MM.1S (cell line): ENCODE data around the gene GATAD2B.

Source experiments
- DNase-seq: peaks from one replicate; pipeline ENCODE4 v3.0.0-alpha.2; 2015
- H2AFZ ChIP-seq: fragments of 300-600 bp; sonication (generic); 2 replicates; pipeline ENCODE4 v1.6.0; 2016; ENCODE audit warnings: antibody characterized with exemption, low read length
- H3F3A ChIP-seq: fragments of 300-600 bp; sonication (generic); 2 replicates; pipeline ENCODE4 v1.6.1; 2016; ENCODE audit warnings: mild to moderate bottlenecking, antibody characterized with exemption, low read length, moderate library complexity, mixed read lengths; ENCODE audit not compliant: insufficient read depth
- H3K27ac ChIP-seq: fragments of 300-600 bp; sonication (generic); 2 replicates; pipeline ENCODE4 v1.5.1; 2016; ENCODE audit warnings: mild to moderate bottlenecking, low read length
- H3K27me3 ChIP-seq: fragments of 300-600 bp; sonication (generic); replicated peaks from 2 replicates; pipeline ENCODE4 v1.6.0; 2016; ENCODE audit warnings: low read length; ENCODE audit not compliant: insufficient read depth
- H3K36me3 ChIP-seq: fragments of 300-600 bp; sonication (generic); replicated peaks from 2 replicates; pipeline ENCODE4 v1.6.1; 2016; ENCODE audit warnings: mild to moderate bottlenecking, low read length, mixed read lengths; ENCODE audit not compliant: insufficient read depth
- H3K4me1 ChIP-seq: fragments of 300-600 bp; sonication (generic); 2 replicates; pipeline ENCODE4 v1.6.1; 2016; ENCODE audit warnings: low read length, mixed read lengths
- H3K4me2 ChIP-seq: fragments of 300-600 bp; sonication (generic); 2 replicates; pipeline ENCODE4 v1.6.0; 2016; ENCODE audit warnings: low read depth, low read length
- H3K4me3 ChIP-seq: fragments of 300-600 bp; sonication (generic); 2 replicates; pipeline ENCODE4 v1.5.1; 2016; ENCODE audit warnings: low read length, mixed read lengths
- H3K79me2 ChIP-seq: fragments of 300-600 bp; sonication (generic); 2 replicates; pipeline ENCODE4 v1.6.1; 2016; ENCODE audit warnings: mixed run types, low read length, mixed read lengths
- H3K9ac ChIP-seq: fragments of 300-600 bp; sonication (generic); 2 replicates; pipeline ENCODE4 v1.6.1; 2016; ENCODE audit warnings: low read length, mixed read lengths
- H3K9me2 ChIP-seq: fragments of 300-600 bp; sonication (generic); replicated peaks from 2 replicates; pipeline ENCODE4 v1.6.1; 2016; ENCODE audit warnings: mild to moderate bottlenecking, low read length, mixed read lengths; ENCODE audit not compliant: insufficient read depth
- H3K9me3 ChIP-seq: fragments of 300-600 bp; sonication (generic); replicated peaks from 2 replicates; pipeline ENCODE4 v1.6.1; 2016; ENCODE audit warnings: mild to moderate bottlenecking, low read length, mixed read lengths; ENCODE audit not compliant: insufficient read depth
- H4K20me1 ChIP-seq: fragments of 300-600 bp; sonication (generic); 2 replicates; pipeline ENCODE4 v1.6.1; 2016; ENCODE audit warnings: mild to moderate bottlenecking, low read length, moderate library complexity, mixed read lengths; ENCODE audit not compliant: insufficient read depth
- CTCF ChIP-seq: fragments of 300-600 bp; sonication (generic); IDR thresholded peaks from 2 replicates; pipeline ENCODE4 v1.5.1; 2016; ENCODE audit warnings: antibody characterized with exemption, low read length, mixed read lengths
- EZH2 ChIP-seq: fragments of 300-600 bp; sonication (generic); optimal IDR thresholded peaks from 2 replicates; pipeline ENCODE3; 2017; ENCODE audit warnings: low read depth, mild to moderate bottlenecking, antibody characterized with exemption, low read length, mixed read lengths
- EZH2phosphoT487 ChIP-seq: fragments of 300-600 bp; sonication (generic); IDR thresholded peaks from 2 replicates; pipeline ENCODE4 v1.6.1; 2018; ENCODE audit warnings: antibody characterized with exemption, low read length

Gene GATAD2B

DNA sequence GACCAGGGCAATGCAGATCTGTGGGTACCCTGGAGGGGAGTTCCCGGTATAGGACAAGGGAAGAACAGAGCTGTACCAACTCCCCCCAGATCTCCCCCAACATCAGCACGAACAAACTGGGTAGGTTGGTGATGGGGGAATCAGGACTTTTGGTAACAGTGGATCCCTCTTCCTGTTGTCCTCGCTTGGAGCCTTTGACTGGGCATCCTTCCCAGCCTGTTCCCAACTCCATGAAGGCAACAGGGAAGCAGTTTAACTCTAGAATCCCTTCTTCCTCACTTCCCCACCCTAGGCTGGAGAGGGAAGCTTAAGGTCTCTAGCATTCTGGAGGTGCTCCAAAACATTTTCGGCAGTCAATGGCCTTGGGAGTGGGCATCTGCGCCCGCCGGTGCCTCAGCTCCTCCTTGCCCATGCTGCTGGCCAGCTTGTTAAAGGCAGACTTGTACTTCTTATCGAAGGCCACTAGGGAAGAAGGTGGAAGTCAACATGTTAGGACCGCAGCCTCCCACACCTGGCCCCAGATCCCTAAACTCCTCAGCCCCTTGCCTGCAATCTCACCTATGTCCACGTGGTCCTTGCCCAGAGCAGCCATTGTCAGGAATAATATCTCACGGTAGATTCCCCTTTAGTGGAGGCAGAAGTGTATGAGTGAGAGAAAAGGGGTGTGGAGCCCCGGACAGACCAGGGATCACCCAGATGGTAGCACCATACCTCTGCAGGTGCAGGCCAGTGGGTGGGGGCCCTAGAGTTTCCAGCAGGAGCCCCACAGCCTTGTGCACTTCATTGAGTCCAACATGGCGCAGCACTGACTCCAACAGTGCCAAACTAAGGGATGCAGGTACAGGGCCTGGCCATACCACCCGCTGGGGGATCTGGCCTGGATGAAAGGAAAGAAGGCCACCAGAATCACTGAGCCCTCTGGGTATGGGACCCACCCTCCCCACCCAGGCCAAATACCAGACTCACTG lies 7.5 kb upstream of the GATAD2B start:
- DNase-seq: no peak
- Histone ChIP-seq H3F3A (peaks cover 14% of the 10 kb centered on the region; the same call in 1 of the 2 replicates), H4K20me1 (no peaks in the 10 kb centered on the region), H3K36me3 (no peaks in the 10 kb centered on the region), H3K27ac (no peak overlapping the region), H3K9me3 (no peaks in the 10 kb centered on the region), H3K27me3 (no peaks in the 10 kb centered on the region), H2AFZ (no peak overlapping the region), H3K9ac (no peak overlapping the region), H3K9me2 (no peaks in the 10 kb centered on the region), H3K4me2 (no peak overlapping the region), H3K79me2 (no peaks in the 10 kb centered on the region), H3K4me3 (no peak overlapping the region), H3K4me1 (no peaks in the 10 kb centered on the region)
- TF ChIP-seq EZH2 (no peak), EZH2phosphoT487 (no peak), CTCF (no peak)

GRCh38 chr1:153929426-153929825 lies 6.7 kb upstream of the GATAD2B start:
- no peaks in the 10 kb centered on the region for H3K79me2 ChIP-seq
- peaks cover 14% of the 10 kb centered on the region; the same call in 1 of the 2 replicates for H3F3A ChIP-seq
- H4K20me1 ChIP-seq: no peaks in the 10 kb centered on the region
- H3K9ac ChIP-seq: no peak overlapping the region
- no peak overlapping the region for H3K27ac ChIP-seq
- no peak overlapping the region for H2AFZ ChIP-seq
- TF ChIP-seq EZH2phosphoT487: no peak
- TF ChIP-seq CTCF: no peak
- no peak for TF ChIP-seq EZH2
- no peaks in the 10 kb centered on the region for H3K9me2 ChIP-seq
- H3K27me3 ChIP-seq: no peaks in the 10 kb centered on the region
- H3K4me2 ChIP-seq: no peak overlapping the region
- H3K9me3 ChIP-seq: no peaks in the 10 kb centered on the region
- H3K4me1 ChIP-seq: no peaks in the 10 kb centered on the region
- H3K4me3 ChIP-seq: no peak overlapping the region
- DNase-seq: no peak
- no peaks in the 10 kb centered on the region for H3K36me3 ChIP-seq

- Histone ChIP-seq H2AFZ (no peak overlapping the region), H3K27me3 (no peaks in the 10 kb centered on the region), H3K4me3 (no peak overlapping the region), H3K9me2 (no peaks in the 10 kb centered on the region), H4K20me1 (no peaks in the 10 kb centered on the region), H3K79me2 (peaks cover 4% of the 10 kb centered on the region), H3F3A (peaks cover 16% of the 10 kb centered on the region; the same call in 1 of the 2 replicates), H3K27ac (no peak overlapping the region), H3K4me2 (no peak overlapping the region), H3K36me3 (no peaks in the 10 kb centered on the region), H3K4me1 (0 out of 2 replicates have a peak, but pooled peaks cover 2% of the 10 kb centered on the region), H3K9ac (no peak overlapping the region), H3K9me3 (no peaks in the 10 kb centered on the region)
- no peak for DNase-seq
- TF ChIP-seq CTCF: no peak
- TF ChIP-seq EZH2phosphoT487: no peak
Measured at GRCh38 chr1:153928791-153929341, 6.1 kb upstream of the GATAD2B start.
